Measurements from ENCODE around the gene ETFA.

DNA sequence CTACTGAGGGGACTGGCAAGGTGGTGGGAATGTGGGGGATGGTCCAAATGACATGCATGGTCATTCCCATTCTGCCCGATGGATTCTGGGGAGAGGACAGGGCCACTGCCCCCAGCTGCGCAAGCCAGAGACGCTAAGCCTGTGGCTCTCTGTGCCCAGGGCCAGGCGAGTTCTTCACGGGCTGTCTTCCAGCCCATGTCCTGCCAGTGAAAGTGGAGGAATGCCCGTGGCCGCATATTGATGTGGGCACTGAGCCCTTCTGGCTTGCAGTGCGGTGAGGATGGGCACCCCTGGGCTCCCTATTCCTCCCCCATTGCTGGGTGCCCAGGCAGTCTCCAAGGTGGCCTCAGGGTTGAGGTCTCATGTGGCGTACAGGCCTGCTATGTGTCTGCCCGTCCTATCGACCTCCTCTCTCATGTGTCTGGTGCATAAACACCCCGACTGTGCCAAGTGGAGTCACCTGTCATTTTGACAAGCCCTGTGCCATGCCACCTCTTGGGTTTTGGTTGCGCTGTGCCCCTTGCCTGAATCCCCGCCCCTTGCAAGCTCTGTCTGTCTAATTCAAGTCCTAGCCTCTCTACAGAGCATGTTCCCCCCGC lies 134.7 kb downstream of the ETFA start:
- TF ChIP-seq POLR2A (IDR thresholded peaks at IDR 0.05; ENCODE audit: low read depth, low read length) (no peak), EZH2 (IDR thresholded peaks at IDR 0.05; ENCODE audit: borderline replicate concordance, control insufficient read depth, low read depth, low read length) (no peak), SP1 (IDR thresholded peaks at IDR 0.05; ENCODE audit: low read depth, low read length) (no peak), POLR2AphosphoS5 (IDR thresholded peaks at IDR 0.05; ENCODE audit: low read length) (no peak), CEBPB (IDR thresholded peaks at IDR 0.05; ENCODE audit: borderline replicate concordance in 1 of 2, low read depth in 2 of 2, low read length in 2 of 2) (no peak), TAF1 (IDR thresholded peaks at IDR 0.05; ENCODE audit: borderline replicate concordance, low read depth, low read length) (no peak)
- TF ChIP-seq, protein P1, sequence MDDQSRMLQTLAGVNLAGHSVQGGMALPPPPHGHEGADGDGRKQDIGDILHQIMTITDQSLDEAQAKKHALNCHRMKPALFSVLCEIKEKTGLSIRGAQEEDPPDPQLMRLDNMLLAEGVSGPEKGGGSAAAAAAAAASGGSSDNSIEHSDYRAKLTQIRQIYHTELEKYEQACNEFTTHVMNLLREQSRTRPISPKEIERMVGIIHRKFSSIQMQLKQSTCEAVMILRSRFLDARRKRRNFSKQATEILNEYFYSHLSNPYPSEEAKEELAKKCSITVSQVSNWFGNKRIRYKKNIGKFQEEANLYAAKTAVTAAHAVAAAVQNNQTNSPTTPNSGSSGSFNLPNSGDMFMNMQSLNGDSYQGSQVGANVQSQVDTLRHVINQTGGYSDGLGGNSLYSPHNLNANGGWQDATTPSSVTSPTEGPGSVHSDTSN (IDR thresholded peaks at IDR 0.05; ENCODE audit: insufficient replicate concordance, low read depth, low read length), result no peak

Measured in GM12878 (cell line).